Mammary epithelial cell (primary cell): ENCODE measurements around the gene NOL3.

ENCODE experiments used
- CTCF ChIP-seq, 2 donors: IDR thresholded peaks in 1 of 2; conservative IDR thresholded peaks in 1 of 2; 2 replicates each; pipeline ENCODE4 v1.5.1; 2011 to 2012; ENCODE audit warnings: inconsistent platforms in 2 of 2, low read length in 2 of 2, mild to moderate bottlenecking in 2 of 2, control low read depth in 1 of 2, low read depth in 1 of 2; ENCODE audit not compliant: insufficient read depth in 1 of 2; ENCODE audit errors: extremely low read depth in 1 of 2
- EZH2 ChIP-seq: IDR thresholded peaks from 2 replicates; pipeline ENCODE4 v1.6.1; 2012; ENCODE audit warnings: low read length, inconsistent platforms, borderline replicate concordance

- TF ChIP-seq CTCF (conservative IDR thresholded peaks at IDR 0.05 in 1 of 2, IDR thresholded peaks at IDR 0.05 in 1 of 2; ENCODE audit: extremely low read depth in 1 of 2, insufficient read depth in 1 of 2, low read depth in 1 of 2, low read length in 2 of 2) (no peak), EZH2 (no peak)
These were observed 5.7 kb upstream of the NOL3 start, which contains the start of gene HSF4 for GRCh38 chr16:67164599-67165061.
